HEK293 (cell line): ENCODE data around the gene BLOC1S4.

ENCODE experiments used
- CTCF ChIA-PET: fragments of 350-600 bp; formaldehyde crosslinking; extraction: SDS; loops from one replicate; lab custom pipeline; 2021; ENCODE audit warnings: antibody characterized with exemption; lab: Yijun Ruan, JAX
- POLR2A ChIA-PET: fragments of 300-600 bp; formaldehyde crosslinking; extraction: SDS; loops from one replicate; lab custom pipeline; 2020; ENCODE audit warnings: antibody characterized with exemption, inconsistent platforms; lab: Yijun Ruan, JAX
- H3K27ac ChIP-seq: fragments of 200-500 bp; sonication (Bioruptor generic); 2 replicates; pipeline ENCODE4 v1.5.1; 2014; ENCODE audit warnings: low read depth, low read length, control low read depth, inconsistent platforms; ENCODE audit errors: extremely low read depth
- H3K36me3 ChIP-seq, 2 experiments: fragments of 200-500 bp in 1 of 2; sonication (Bioruptor generic) in 1 of 2; 1 replicate in 1 of 2; 2 replicates in 1 of 2; pipeline ENCODE4 v1.5.1; 2014 to 2017; ENCODE audit warnings: inconsistent platforms in 2 of 2, low read length in 2 of 2; ENCODE audit not compliant: control insufficient read depth in 2 of 2, insufficient read depth in 1 of 2
- H3K4me1 ChIP-seq: fragments of 200-500 bp; sonication (Bioruptor generic); 2 replicates; pipeline ENCODE4 v1.5.1; 2014; ENCODE audit warnings: mild to moderate bottlenecking, low read length, inconsistent platforms; ENCODE audit not compliant: control insufficient read depth, insufficient read depth
- H3K4me3 ChIP-seq: 2 replicates; pipeline ENCODE4 v1.5.1; 2011; ENCODE audit warnings: low read depth, mild to moderate bottlenecking, control low read depth, low read length, moderate library complexity
- H3K9me3 ChIP-seq: fragments of 200-500 bp; sonication (Bioruptor generic); 2 replicates; pipeline ENCODE4 v1.5.1; 2014; ENCODE audit warnings: low read depth, low read length, inconsistent platforms; ENCODE audit not compliant: control insufficient read depth, insufficient read depth
- EGR2 ChIP-seq: fragments of 450-650 bp; formaldehyde crosslinking; IDR thresholded peaks from 2 replicates; pipeline ENCODE4 v1.5.1; 2016; ENCODE audit warnings: low read depth, missing biosample characterization, missing genetic modification characterization
- IKZF3 ChIP-seq: fragments of 450-650 bp; IDR thresholded peaks from 2 replicates; pipeline ENCODE4 v1.5.0; 2018; ENCODE audit warnings: missing biosample characterization, mild to moderate bottlenecking, missing genetic modification characterization, moderate library complexity
- SCRT1 ChIP-seq: fragments of 450-650 bp; formaldehyde crosslinking; IDR thresholded peaks from 2 replicates; pipeline ENCODE4 v1.5.1; 2016; ENCODE audit warnings: missing biosample characterization, missing genetic modification characterization, borderline replicate concordance
- SP7 ChIP-seq: fragments of 450-650 bp; formaldehyde crosslinking; IDR thresholded peaks from 2 replicates; pipeline ENCODE4 v1.5.1; 2016; ENCODE audit warnings: missing biosample characterization, missing genetic modification characterization
- ZFHX2 ChIP-seq: fragments of 450-650 bp; formaldehyde crosslinking; conservative IDR thresholded peaks from 2 replicates; pipeline ENCODE4 v1.5.1; 2016; ENCODE audit warnings: missing biosample characterization, missing genetic modification characterization
- ZNF10 ChIP-seq: fragments of 450-650 bp; formaldehyde crosslinking; IDR thresholded peaks from 2 replicates; pipeline ENCODE4 v1.5.1; 2017; ENCODE audit warnings: missing biosample characterization, missing genetic modification characterization
- ZNF114 ChIP-seq: fragments of 450-650 bp; formaldehyde crosslinking; IDR thresholded peaks from 2 replicates; pipeline ENCODE4 v1.5.0; 2017; ENCODE audit warnings: missing biosample characterization, missing genetic modification characterization
- ZNF19 ChIP-seq: fragments of 450-650 bp; formaldehyde crosslinking; IDR thresholded peaks from 2 replicates; pipeline ENCODE4; 2016; ENCODE audit warnings: missing biosample characterization, missing genetic modification characterization, low read depth
- ZNF239 ChIP-seq: fragments of 450-650 bp; formaldehyde crosslinking; IDR thresholded peaks from 2 replicates; pipeline ENCODE4 v1.5.1; 2016; ENCODE audit warnings: missing biosample characterization, missing genetic modification characterization
- ZNF292 ChIP-seq: fragments of 450-650 bp; formaldehyde crosslinking; IDR thresholded peaks from 2 replicates; pipeline ENCODE4 v1.5.1; 2016; ENCODE audit warnings: low read depth, missing biosample characterization, missing genetic modification characterization, borderline replicate concordance
- ZNF335 ChIP-seq: fragments of 450-650 bp; formaldehyde crosslinking; conservative IDR thresholded peaks from 2 replicates; pipeline ENCODE4 v1.5.1; 2016; ENCODE audit warnings: missing biosample characterization, missing genetic modification characterization
- ZNF510 ChIP-seq: fragments of 450-650 bp; formaldehyde crosslinking; IDR thresholded peaks from 2 replicates; pipeline ENCODE4 v1.5.1; 2018; ENCODE audit warnings: mild to moderate bottlenecking, missing genetic modification characterization, missing biosample characterization; ENCODE audit not compliant: insufficient replicate concordance
- ZNF600 ChIP-seq: fragments of 450-650 bp; formaldehyde crosslinking; IDR thresholded peaks from 2 replicates; pipeline ENCODE4 v1.5.1; 2016; ENCODE audit warnings: missing biosample characterization, missing genetic modification characterization
- ZNF701 ChIP-seq: fragments of 450-650 bp; formaldehyde crosslinking; IDR thresholded peaks from 2 replicates; pipeline ENCODE4 v1.5.1; 2016; ENCODE audit warnings: missing biosample characterization, missing genetic modification characterization
- ZNF768 ChIP-seq: fragments of 450-650 bp; formaldehyde crosslinking; IDR thresholded peaks from 2 replicates; pipeline ENCODE4 v1.5.1; 2018; ENCODE audit warnings: missing biosample characterization, mild to moderate bottlenecking, missing genetic modification characterization
- TF ChIP-seq, protein P1 (sequence below): fragments of 450-650 bp; formaldehyde crosslinking; IDR thresholded peaks from 2 replicates; pipeline ENCODE4 v1.5.1; 2016; ENCODE audit warnings: missing biosample characterization, missing genetic modification characterization
- TF ChIP-seq, protein P2 (sequence below): fragments of 450-650 bp; formaldehyde crosslinking; IDR thresholded peaks from 2 replicates; pipeline ENCODE4 v1.5.1; 2017; ENCODE audit warnings: missing biosample characterization, missing genetic modification characterization
- TF ChIP-seq, protein P3 (sequence below): fragments of 450-650 bp; formaldehyde crosslinking; IDR thresholded peaks from 2 replicates; pipeline ENCODE4 v1.5.1; 2016; ENCODE audit warnings: missing biosample characterization, missing genetic modification characterization
- TF ChIP-seq, protein P4 (sequence below): fragments of 450-650 bp; IDR thresholded peaks from 2 replicates; pipeline ENCODE4 v1.5.1; 2018; ENCODE audit warnings: missing biosample characterization, missing genetic modification characterization
- TF ChIP-seq, protein P5 (sequence below): fragments of 450-650 bp; formaldehyde crosslinking; IDR thresholded peaks from 2 replicates; pipeline ENCODE4 v1.5.1; 2016; ENCODE audit warnings: missing biosample characterization, missing genetic modification characterization

BLOC1S4 gene

DNA sequence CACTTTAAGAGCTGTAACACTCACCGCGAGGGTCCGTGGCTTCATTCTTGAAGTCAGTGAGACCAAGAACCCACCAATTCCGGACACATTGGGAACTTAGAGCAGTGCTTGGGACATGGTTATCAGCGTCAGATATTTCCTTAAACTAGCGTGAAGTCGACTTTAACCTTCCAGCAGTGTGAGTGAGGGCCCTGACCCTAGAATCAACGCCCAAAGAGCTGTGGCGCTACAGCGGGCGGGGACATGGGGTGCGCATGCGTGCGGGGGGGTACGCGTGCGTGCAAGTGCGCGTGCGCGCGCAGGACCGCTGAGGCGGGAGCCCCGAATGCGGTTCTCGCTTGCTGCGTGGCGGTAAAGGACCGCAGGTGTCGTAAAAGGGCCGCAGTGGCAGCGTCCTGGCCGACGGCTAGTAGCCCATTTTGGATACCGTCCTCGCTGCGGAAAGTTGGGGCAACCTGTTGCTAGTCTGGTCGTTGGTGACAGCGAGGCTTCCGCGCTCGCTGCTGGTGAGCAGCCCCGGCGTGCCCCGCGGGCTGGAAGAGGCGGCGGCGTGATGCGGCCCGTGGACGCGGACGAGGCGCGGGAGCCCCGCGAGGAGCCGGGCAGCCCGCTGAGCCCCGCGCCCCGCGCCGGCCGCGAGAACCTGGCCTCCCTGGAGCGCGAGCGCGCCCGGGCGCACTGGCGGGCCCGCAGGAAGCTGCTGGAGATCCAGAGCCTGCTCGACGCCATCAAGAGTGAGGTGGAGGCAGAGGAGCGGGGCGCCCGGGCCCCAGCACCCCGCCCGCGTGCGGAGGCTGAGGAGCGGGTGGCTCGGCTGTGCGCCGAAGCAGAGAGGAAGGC is 42.1 kb upstream of the BLOC1S4 start (continued):
- no peak for TF ChIP-seq ZNF292 (tag by site-specific recombination)
- no peak for TF ChIP-seq ZNF239 (tag by site-specific recombination)
- TF ChIP-seq, protein P1, sequence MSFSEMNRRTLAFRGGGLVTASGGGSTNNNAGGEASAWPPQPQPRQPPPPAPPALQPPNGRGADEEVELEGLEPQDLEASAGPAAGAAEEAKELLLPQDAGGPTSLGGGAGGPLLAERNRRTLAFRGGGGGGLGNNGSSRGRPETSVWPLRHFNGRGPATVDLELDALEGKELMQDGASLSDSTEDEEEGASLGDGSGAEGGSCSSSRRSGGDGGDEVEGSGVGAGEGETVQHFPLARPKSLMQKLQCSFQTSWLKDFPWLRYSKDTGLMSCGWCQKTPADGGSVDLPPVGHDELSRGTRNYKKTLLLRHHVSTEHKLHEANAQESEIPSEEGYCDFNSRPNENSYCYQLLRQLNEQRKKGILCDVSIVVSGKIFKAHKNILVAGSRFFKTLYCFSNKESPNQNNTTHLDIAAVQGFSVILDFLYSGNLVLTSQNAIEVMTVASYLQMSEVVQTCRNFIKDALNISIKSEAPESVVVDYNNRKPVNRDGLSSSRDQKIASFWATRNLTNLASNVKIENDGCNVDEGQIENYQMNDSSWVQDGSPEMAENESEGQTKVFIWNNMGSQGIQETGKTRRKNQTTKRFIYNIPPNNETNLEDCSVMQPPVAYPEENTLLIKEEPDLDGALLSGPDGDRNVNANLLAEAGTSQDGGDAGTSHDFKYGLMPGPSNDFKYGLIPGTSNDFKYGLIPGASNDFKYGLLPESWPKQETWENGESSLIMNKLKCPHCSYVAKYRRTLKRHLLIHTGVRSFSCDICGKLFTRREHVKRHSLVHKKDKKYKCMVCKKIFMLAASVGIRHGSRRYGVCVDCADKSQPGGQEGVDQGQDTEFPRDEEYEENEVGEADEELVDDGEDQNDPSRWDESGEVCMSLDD (tag by site-specific recombination), result peak; percentile 84; the same call in 1 of the 2 replicates
- peak; percentile 24; the same call in 1 of the 2 replicates for TF ChIP-seq SP7 (tag by site-specific recombination)
- no peak for TF ChIP-seq ZNF768 (tag by site-specific recombination)
- TF ChIP-seq, protein P2, sequence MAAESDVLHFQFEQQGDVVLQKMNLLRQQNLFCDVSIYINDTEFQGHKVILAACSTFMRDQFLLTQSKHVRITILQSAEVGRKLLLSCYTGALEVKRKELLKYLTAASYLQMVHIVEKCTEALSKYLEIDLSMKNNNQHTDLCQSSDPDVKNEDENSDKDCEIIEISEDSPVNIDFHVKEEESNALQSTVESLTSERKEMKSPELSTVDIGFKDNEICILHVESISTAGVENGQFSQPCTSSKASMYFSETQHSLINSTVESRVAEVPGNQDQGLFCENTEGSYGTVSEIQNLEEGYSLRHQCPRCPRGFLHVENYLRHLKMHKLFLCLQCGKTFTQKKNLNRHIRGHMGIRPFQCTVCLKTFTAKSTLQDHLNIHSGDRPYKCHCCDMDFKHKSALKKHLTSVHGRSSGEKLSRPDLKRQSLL (tag by site-specific recombination), result no peak
- no peak for TF ChIP-seq ZNF114 (tag by site-specific recombination)
- TF ChIP-seq ZNF510 (tag by site-specific recombination), result no peak
- TF ChIP-seq, protein P3, sequence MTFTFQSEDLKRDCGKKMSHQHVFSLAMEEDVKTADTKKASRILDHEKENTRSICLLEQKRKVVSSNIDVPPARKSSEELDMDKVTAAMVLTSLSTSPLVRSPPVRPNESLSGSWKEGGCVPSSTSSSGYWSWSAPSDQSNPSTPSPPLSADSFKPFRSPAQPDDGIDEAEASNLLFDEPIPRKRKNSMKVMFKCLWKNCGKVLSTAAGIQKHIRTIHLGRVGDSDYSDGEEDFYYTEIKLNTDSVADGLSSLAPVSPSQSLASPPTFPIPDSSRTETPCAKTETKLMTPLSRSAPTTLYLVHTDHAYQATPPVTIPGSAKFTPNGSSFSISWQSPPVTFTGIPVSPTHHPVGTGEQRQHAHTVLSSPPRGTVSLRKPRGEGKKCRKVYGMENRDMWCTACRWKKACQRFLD (tag by site-specific recombination), result no peak

DNA sequence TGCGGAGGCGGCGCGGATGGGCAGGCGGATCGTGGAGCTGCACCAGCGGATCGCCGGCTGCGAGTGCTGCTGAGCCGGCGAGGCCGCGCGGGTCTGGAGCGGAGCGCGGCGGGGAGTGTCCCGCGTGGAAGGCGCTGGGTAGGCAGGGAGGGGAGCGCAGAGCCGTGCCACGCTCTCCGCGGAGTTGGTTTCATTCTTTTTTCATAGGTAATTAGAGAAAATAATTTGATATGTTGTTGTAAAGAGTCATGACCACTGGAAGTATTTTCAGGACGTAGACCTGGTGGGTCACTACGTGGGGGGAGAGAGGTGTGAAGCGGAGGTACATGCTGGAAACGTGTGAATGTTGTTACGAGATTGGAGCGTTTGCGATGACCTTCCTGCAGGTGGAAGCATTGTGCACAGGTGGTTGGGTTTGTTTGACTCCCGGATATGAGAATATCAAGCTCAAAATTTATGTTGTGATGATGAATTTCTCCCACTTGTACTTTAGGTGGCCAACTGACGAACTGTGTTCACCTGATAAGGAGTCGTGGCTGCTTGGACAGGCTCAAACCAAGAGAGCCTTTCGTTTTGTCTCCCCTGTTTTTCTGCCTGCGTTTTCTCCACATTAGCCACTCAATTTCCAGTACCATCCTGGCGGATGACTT is 41.3 kb upstream of the BLOC1S4 start:
- ChIA-PET POLR2A (interaction anchor here (0.6 to 1.6 kb wide), 2 partner anchors 15 to 35 kb away, joined by 3 to 5 read pairs; partner anchors contain the start of gene MRFAP1L1), CTCF (interaction anchor here (0.6 to 2.8 kb wide), 6 partner anchors 15 to 396 kb away, joined by 3 to 9 read pairs (median 3); no protein-coding TSS in a partner anchor)
- H3K36me3 ChIP-seq, result peaks cover 0 to 30% of the 10 kb centered on the region in 2 experiments; a peak in 2 of 3 replicates
- no peaks in the 10 kb centered on the region for H3K9me3 ChIP-seq
- peak overlapping the region; percentile 52 for H3K4me3 ChIP-seq
- peak overlapping the region; percentile 75 for H3K27ac ChIP-seq
- H3K4me1 ChIP-seq, result no peaks in the 10 kb centered on the region
- TF ChIP-seq ZNF19 (tag by site-specific recombination) (no peak), EGR2 (tag by site-specific recombination) (peak; percentile 17; the same call in 1 of the 2 replicates), ZFHX2 (tag by site-specific recombination) (peak; percentile 68; the same call in 1 of the 2 replicates), ZNF600 (tag by site-specific recombination) (peak; percentile 35; the same call in 1 of the 2 replicates), ZNF701 (tag by site-specific recombination) (no peak), SCRT1 (peak; percentile 77), ZNF10 (peak; percentile 76; the same call in 1 of the 2 replicates), IKZF3 (no peak), ZNF335 (tag by site-specific recombination) (peak; percentile 51; the same call in 1 of the 2 replicates)
- TF ChIP-seq, protein P1 (tag by site-specific recombination), result no peak
- TF ChIP-seq, protein P4, sequence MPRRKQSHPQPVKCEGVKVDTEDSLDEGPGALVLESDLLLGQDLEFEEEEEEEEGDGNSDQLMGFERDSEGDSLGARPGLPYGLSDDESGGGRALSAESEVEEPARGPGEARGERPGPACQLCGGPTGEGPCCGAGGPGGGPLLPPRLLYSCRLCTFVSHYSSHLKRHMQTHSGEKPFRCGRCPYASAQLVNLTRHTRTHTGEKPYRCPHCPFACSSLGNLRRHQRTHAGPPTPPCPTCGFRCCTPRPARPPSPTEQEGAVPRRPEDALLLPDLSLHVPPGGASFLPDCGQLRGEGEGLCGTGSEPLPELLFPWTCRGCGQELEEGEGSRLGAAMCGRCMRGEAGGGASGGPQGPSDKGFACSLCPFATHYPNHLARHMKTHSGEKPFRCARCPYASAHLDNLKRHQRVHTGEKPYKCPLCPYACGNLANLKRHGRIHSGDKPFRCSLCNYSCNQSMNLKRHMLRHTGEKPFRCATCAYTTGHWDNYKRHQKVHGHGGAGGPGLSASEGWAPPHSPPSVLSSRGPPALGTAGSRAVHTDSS (tag by site-specific recombination), result no peak
- TF ChIP-seq, protein P5, sequence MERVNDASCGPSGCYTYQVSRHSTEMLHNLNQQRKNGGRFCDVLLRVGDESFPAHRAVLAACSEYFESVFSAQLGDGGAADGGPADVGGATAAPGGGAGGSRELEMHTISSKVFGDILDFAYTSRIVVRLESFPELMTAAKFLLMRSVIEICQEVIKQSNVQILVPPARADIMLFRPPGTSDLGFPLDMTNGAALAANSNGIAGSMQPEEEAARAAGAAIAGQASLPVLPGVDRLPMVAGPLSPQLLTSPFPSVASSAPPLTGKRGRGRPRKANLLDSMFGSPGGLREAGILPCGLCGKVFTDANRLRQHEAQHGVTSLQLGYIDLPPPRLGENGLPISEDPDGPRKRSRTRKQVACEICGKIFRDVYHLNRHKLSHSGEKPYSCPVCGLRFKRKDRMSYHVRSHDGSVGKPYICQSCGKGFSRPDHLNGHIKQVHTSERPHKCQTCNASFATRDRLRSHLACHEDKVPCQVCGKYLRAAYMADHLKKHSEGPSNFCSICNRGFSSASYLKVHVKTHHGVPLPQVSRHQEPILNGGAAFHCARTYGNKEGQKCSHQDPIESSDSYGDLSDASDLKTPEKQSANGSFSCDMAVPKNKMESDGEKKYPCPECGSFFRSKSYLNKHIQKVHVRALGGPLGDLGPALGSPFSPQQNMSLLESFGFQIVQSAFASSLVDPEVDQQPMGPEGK (tag by site-specific recombination), result 0 out of 2 replicates have a peak, but pooled peaks have one; percentile 26
